Pancreas (tissue), 10 donors: Measurements from ENCODE around the gene ATXN7L3. TPM values are rescaled to one million over a fixed set of nuclear protein-coding genes. Genes with fewer than 3 reads are reported as not detected.

Experiments used
- ATAC-seq, 4 donors: fragments of 200-7000 bp; cut with Tn5 transposase; one replicate each; pipeline versions ENCODE4 v1.8.0 to v1.9.1; 2020; ENCODE audit warnings: mild to moderate bottlenecking in 4 of 4, moderate library complexity in 4 of 4
- DNase-seq, 6 donors: peaks; one replicate each; pipeline ENCODE4 v3.0.0-alpha.2; 2020
- FAIRE-seq: peaks from 2 replicates; lab custom pipeline; 2012; peaks lifted over from hg19 to GRCh38; lab: Jason Lieb, UNC
- H3K27ac ChIP-seq, 4 donors: fragments of 200-600 bp; sonication (generic); 1 replicate in 3 of 4; 2 replicates in 1 of 4; pipeline versions ENCODE4 v1.5.0 to v1.8.0; 2020
- H3K27me3 ChIP-seq, 4 donors: fragments of 200-600 bp; one replicate each; pipeline ENCODE4 v1.8.0; 2021
- H3K36me3 ChIP-seq, 3 donors: fragments of 200-600 bp; sonication (generic) in 1 of 3; one replicate each; pipeline versions ENCODE4 v1.5.0 to v1.8.0; 2020 to 2021
- H3K4me1 ChIP-seq, 3 donors: fragments of 200-600 bp; one replicate each; pipeline ENCODE4 v1.8.0; 2021
- H3K4me3 ChIP-seq, 4 donors: fragments of 200-600 bp; sonication (generic) in 2 of 4; one replicate each; pipeline versions ENCODE4 v1.5.0 to v1.8.0; 2020 to 2021
- H3K9me3 ChIP-seq, 4 donors: fragments of 200-600 bp; one replicate each; pipeline ENCODE4 v1.8.0; 2021
- CTCF ChIP-seq, 4 donors: fragments of 200-600 bp; sonication (generic) in 3 of 4; IDR thresholded peaks; one replicate each; pipeline versions ENCODE4 v1.5.0 to v1.8.0; 2021; ENCODE audit warnings: antibody characterized with exemption in 4 of 4
- WGBS, 2 donors: extraction: QIAGEN DNeasy Blood & Tissue Kit; methylation state at CpG; one replicate each; pipeline ENCODE4 v1.1.7; 2013; 5-methylcytosine and 5-hydroxymethylcytosine counted together
- intact Hi-C, 3 donors: fragments of 100-400 bp; cut with DNase I; formaldehyde crosslinking; loops; one replicate each; pipeline versions ENCODE4 v1.11.1 to v1.14.2; 2022
- polyA plus RNA-seq, 2 donors: library from polyadenylated mRNA; stranded (reverse); fragments of 200-250 nt; gene quantifications; one replicate each; pipeline ENCODE4 v1.2.3, GENCODE V29; 2013
- total RNA-seq, 6 donors: library from RNA; stranded (reverse); fragmentation: NEBNext Ultra II Directional in 4 of 6; extraction: Animal tissue kit (Norgen Biotek cat#: 25700) in 4 of 6; gene quantifications; one replicate each; pipeline versions ENCODE4 v1.2.1 to v1.2.4, GENCODE V29; 2021 to 2023
- donor health status: healthy with polysubstance abuse.
- donor health status: DM: no; HTN: no; CAD: no; lungs with moderate emphysema.
- donor health status: DM: no; HTN: no; CAD: no.
- donor health status: control.
- donor health status: control.
- donor health status: Bipolar disorder and iron deficiency.
- donor health status: DM: yes; HTN: yes; CAD: no.
- donor health status: DM: no; HTN: no; CAD: no.
- donor health status: DM: no; HTN: no; CAD: no.
- donor health status: DM: yes; HTN: yes; CAD: no.

Gene ATXN7L3
- total and polyA plus RNA-seq, 8 donors = 21.1 to 38.0 (median 27.3) TPM

- H3K27me3 ChIP-seq = no peaks in the 10 kb centered on the region
- DNase-seq = no peak
Measured at GRCh38 chr17:44191941-44192496, 7.7 kb downstream of the ATXN7L3 start.

GRCh38 chr17:44191369-44191768, 8.3 kb downstream of the ATXN7L3 start:
- Histone ChIP-seq H3K4me1 (peaks cover 0 to 8% (median 0%) of the 10 kb centered on the region in 3 donors), H3K4me3 (no peak overlapping the region), H3K9me3 (no peaks in the 10 kb centered on the region), H3K27ac (no peak overlapping the region), H3K36me3 (peaks cover 6 to 20% (median 17%) of the 10 kb centered on the region in 3 donors), H3K27me3 (no peaks in the 10 kb centered on the region)
- 71 to 73% methylated on average over 5 of the region's 5 CpGs for WGBS, 2 donors
- FAIRE-seq (no peak), ATAC-seq (no peak), DNase-seq (no peak)
- intact Hi-C loops = no loop called here
- TF ChIP-seq CTCF (IDR thresholded peaks at IDR 0.05) = no peak

More at GRCh38 chr17:44191941-44192496, 7.7 kb downstream of the ATXN7L3 start:
- Histone ChIP-seq H3K4me3 (no peak overlapping the region), H3K27ac (no peak overlapping the region), H3K4me1 (peaks cover 0 to 8% (median 0%) of the 10 kb centered on the region in 3 donors), H3K9me3 (no peaks in the 10 kb centered on the region), H3K36me3 (peaks cover 6 to 20% (median 17%) of the 10 kb centered on the region in 3 donors)
- intact Hi-C loops = no loop called here
- FAIRE-seq = no peak
- TF ChIP-seq CTCF (IDR thresholded peaks at IDR 0.05) = no peak
- ATAC-seq = peak in 3 of 4 donors; percentile 5 to 12 (median 9)
- WGBS, 2 donors = 72 to 78% methylated on average over 7 of the region's 7 CpGs

- peaks cover 6 to 20% (median 17%) of the 10 kb centered on the region in 3 donors for H3K36me3 ChIP-seq
- H3K4me1 ChIP-seq = peaks cover 0 to 12% (median 0%) of the 10 kb centered on the region in 3 donors
- WGBS, 2 donors = 88 to 94% methylated on average over 10 of the region's 10 CpGs
- no peak overlapping the region for H3K4me3 ChIP-seq
- no peak for TF ChIP-seq CTCF (IDR thresholded peaks at IDR 0.05)
- peak in 1 of 6 donors; percentile 21 for DNase-seq
- no peak overlapping the region for H3K27ac ChIP-seq
- H3K27me3 ChIP-seq = no peaks in the 10 kb centered on the region
- ATAC-seq = no peak
- intact Hi-C loops = no loop called here
- FAIRE-seq = no peak
- H3K9me3 ChIP-seq = no peaks in the 10 kb centered on the region
Measured at GRCh38 chr17:44190481-44190880, 9.2 kb downstream of the ATXN7L3 start.

- peaks cover under 1 to 6% (median 4%) of the 10 kb centered on the region in 3 donors for H3K36me3 ChIP-seq
- DNase-seq = peak in 1 of 6 donors; percentile 53
- no peak for ATAC-seq
- H3K27me3 ChIP-seq = no peaks in the 10 kb centered on the region
- intact Hi-C loops = no loop called here
- 87 to 89% methylated on average over 12 of the region's 12 CpGs for WGBS, 2 donors
- H3K27ac ChIP-seq = no peak overlapping the region
- peaks cover 0 to 24% (median 7%) of the 10 kb centered on the region in 3 donors for H3K4me1 ChIP-seq
- H3K9me3 ChIP-seq = no peaks in the 10 kb centered on the region
- H3K4me3 ChIP-seq = no peak overlapping the region
- no peak for FAIRE-seq
- no peak for TF ChIP-seq CTCF (IDR thresholded peaks at IDR 0.05)
Measured at GRCh38 chr17:44188576-44189403, 10.9 kb downstream of the ATXN7L3 start.
